Endothelial cell of umbilical vein (primary cell): ENCODE measurements around the gene CACNA2D3. TPM values are rescaled to one million over a fixed set of nuclear protein-coding genes. Genes with fewer than 3 reads are reported as not detected.

Experiments
- BruUV-seq: library from RNA; stranded (reverse); fragments of 400-500 nt; replicated peaks from 2 replicates; lab custom pipeline; 2021; lab: Mats Ljungman, UMichigan
- CTCF ChIA-PET: fragments of 300-600, 350-600 bp; sonication (Branson Sonifier 250); formaldehyde crosslinking; loops from one replicate; lab custom pipeline; 2021; ENCODE audit warnings: antibody characterized with exemption, inconsistent platforms; lab: Charles Lee
- POLR2A ChIA-PET: fragments of 300-600, 350-600 bp; sonication (Branson Sonifier 250); formaldehyde crosslinking; loops from one replicate; lab custom pipeline; 2021; ENCODE audit warnings: antibody characterized with exemption, inconsistent platforms; lab: Charles Lee
- DNase-seq: peaks from one replicate; pipeline ENCODE4 v3.0.0-alpha.2; 2011; ENCODE audit warnings: low read depth, low spot score
- FAIRE-seq: peaks from 2 replicates; lab custom pipeline; 2011; peaks lifted over from hg19 to GRCh38; lab: Jason Lieb, UNC
- H2AFZ ChIP-seq: 2 replicates; pipeline ENCODE4 v1.6.0; 2012; ENCODE audit warnings: low read depth, low read length, control low read depth, inconsistent platforms
- H3K27ac ChIP-seq: 2 replicates; pipeline ENCODE4 v1.5.1; 2011; ENCODE audit warnings: low read depth, mild to moderate bottlenecking, control low read depth, low read length, moderate library complexity; ENCODE audit not compliant: insufficient read depth
- H3K27me3 ChIP-seq, 2 experiments: 2 replicates each; pipeline versions ENCODE4 v1.6.0 to v1.6.1; 2011; ENCODE audit warnings: low read length in 2 of 2, mixed read lengths in 1 of 2; ENCODE audit not compliant: control insufficient read depth in 2 of 2, insufficient read depth in 2 of 2
- H3K36me3 ChIP-seq, 2 experiments: 2 replicates in 1 of 2; 3 replicates in 1 of 2; pipeline ENCODE4 v1.5.1; 2011; ENCODE audit warnings: low read length in 2 of 2, mild to moderate bottlenecking in 1 of 2, moderate library complexity in 1 of 2; ENCODE audit not compliant: control insufficient read depth in 2 of 2, insufficient read depth in 2 of 2; ENCODE audit errors: extremely low read depth in 1 of 2
- H3K4me1 ChIP-seq: 3 replicates; pipeline ENCODE4 v1.5.1; 2011; ENCODE audit warnings: mild to moderate bottlenecking, low read length; ENCODE audit not compliant: control insufficient read depth, insufficient read depth; ENCODE audit errors: extremely low read depth
- H3K4me2 ChIP-seq: 2 replicates; pipeline ENCODE4 v1.6.1; 2011; ENCODE audit warnings: low read length, control low read depth, mixed read lengths; ENCODE audit not compliant: insufficient read depth
- H3K4me3 ChIP-seq, 3 experiments: fragments of 200-600 bp in 1 of 3; sonication (generic), shearing (Covaris generic) in 1 of 3; replicated peaks in 1 of 3; 2 replicates each; pipeline ENCODE4 v1.5.1; 2011 to 2016; ENCODE audit warnings: control low read depth in 3 of 3, low read length in 3 of 3, mild to moderate bottlenecking in 2 of 3, inconsistent platforms in 1 of 3, low read depth in 1 of 3, moderate library complexity in 1 of 3; ENCODE audit not compliant: insufficient read depth in 1 of 3
- H3K79me2 ChIP-seq: 2 replicates; pipeline ENCODE4 v1.6.0; 2012; ENCODE audit warnings: low read length, inconsistent platforms; ENCODE audit not compliant: control insufficient read depth, insufficient read depth
- H3K9ac ChIP-seq: replicated peaks from 2 replicates; pipeline ENCODE3; 2011; ENCODE audit warnings: low read length, control low read depth; ENCODE audit not compliant: insufficient read depth; ENCODE audit errors: extremely low read depth
- H3K9me1 ChIP-seq: replicated peaks from 3 replicates; pipeline ENCODE4 v1.6.0; 2011; ENCODE audit warnings: mild to moderate bottlenecking, low read length; ENCODE audit not compliant: control insufficient read depth, insufficient read depth; ENCODE audit errors: extremely low read depth
- H3K9me3 ChIP-seq: replicated peaks from 2 replicates; pipeline ENCODE4 v1.5.1; 2012; ENCODE audit warnings: low read length, inconsistent platforms; ENCODE audit not compliant: control insufficient read depth, insufficient read depth
- H4K20me1 ChIP-seq: replicated peaks from 2 replicates; pipeline ENCODE3; 2011; ENCODE audit warnings: mild to moderate bottlenecking, low read length; ENCODE audit not compliant: control insufficient read depth, insufficient read depth; ENCODE audit errors: extremely low read depth
- CTCF ChIP-seq, 2 donors: IDR thresholded peaks; 1 replicate in 1 of 2; 2 replicates in 1 of 2; pipeline ENCODE4 v1.5.1; 2011; ENCODE audit warnings: low read length in 2 of 2, mild to moderate bottlenecking in 2 of 2, moderate library complexity in 2 of 2, control low read depth in 1 of 2, inconsistent platforms in 1 of 2, low read depth in 1 of 2; ENCODE audit not compliant: insufficient read depth in 1 of 2; ENCODE audit errors: extremely low read depth in 1 of 2
- EZH2 ChIP-seq: IDR thresholded peaks from 2 replicates; pipeline ENCODE4 v1.6.1; 2012; ENCODE audit warnings: borderline replicate concordance, low read depth, mild to moderate bottlenecking, moderate library complexity, low read length, inconsistent platforms; ENCODE audit not compliant: severe bottlenecking
- FOS ChIP-seq: IDR thresholded peaks from 2 replicates; pipeline ENCODE4 v1.6.1; 2011; ENCODE audit warnings: mild to moderate bottlenecking, low read length, moderate library complexity, borderline replicate concordance; ENCODE audit not compliant: insufficient read depth
- GATA2 ChIP-seq: IDR thresholded peaks from 2 replicates; pipeline ENCODE4 v1.7.0; 2011; ENCODE audit warnings: low read depth, mild to moderate bottlenecking, moderate library complexity, mixed read lengths, low read length; ENCODE audit not compliant: insufficient read length, insufficient read depth
- JUN ChIP-seq: IDR thresholded peaks from 2 replicates; pipeline ENCODE4 v1.6.1; 2011; ENCODE audit warnings: borderline replicate concordance, low read depth; ENCODE audit not compliant: insufficient read length, insufficient read depth
- MAX ChIP-seq: IDR thresholded peaks from 2 replicates; pipeline ENCODE4 v1.6.1; 2011; ENCODE audit not compliant: insufficient read depth, insufficient read length
- MYC ChIP-seq: IDR thresholded peaks from one replicate; pipeline ENCODE4 v1.6.1; 2011; ENCODE audit warnings: mild to moderate bottlenecking, low read depth, low read length
- POLR2A ChIP-seq: IDR thresholded peaks from 2 replicates; pipeline ENCODE4 v1.6.1; 2012; ENCODE audit warnings: low read depth, mild to moderate bottlenecking, control low read depth, low read length
- POLR2AphosphoS5 ChIP-seq: IDR thresholded peaks from 2 replicates; pipeline ENCODE4 v1.6.1; 2012; ENCODE audit warnings: low read depth, mild to moderate bottlenecking, control low read depth, low read length, moderate library complexity; ENCODE audit not compliant: insufficient read depth
- dilution Hi-C: fragments of 300-500 bp; cut with MboI; formaldehyde crosslinking; loops from one replicate; pipeline ENCODE4 v1.15.0; 2019; ENCODE audit warnings: low sequenced_read_pairs; ENCODE audit not compliant: extremely low pct_ligation_motif_present
- intact Hi-C: fragments of 100-400 bp; cut with micrococcal nuclease; formaldehyde crosslinking; loops from one replicate; pipeline ENCODE4 v1.10.0; 2022
- polyA plus RNA-seq, 4 experiments: library from polyadenylated mRNA; depleted of rRNA in 3 of 4; stranded (reverse) in 3 of 4; unstranded in 1 of 4; fragments of >200 nt; gene quantifications; 2 replicates each; pipeline versions ENCODE4 v1.2.1 to v1.2.3, GENCODE V29; 2011 to 2012; ENCODE audit warnings: missing spikeins in 1 of 4
- total RNA-seq: library from RNA; stranded (reverse); gene quantifications from 2 replicates; pipeline ENCODE4 v1.2.3, GENCODE V29; 2021

The CACNA2D3 gene
- total and polyA plus RNA-seq, 2 donors (not counting 3 experiments of a cell fraction or from before 2014, with no cell fraction given): not detected

- ChIA-PET CTCF (no interaction called here), POLR2A (no interaction called here)
- Histone ChIP-seq H3K4me2 (no peak overlapping the region), H2AFZ (no peak overlapping the region), H3K9ac (no peak overlapping the region), H3K4me3 (no peak overlapping the region), H3K9me3 (peaks cover 3% of the 10 kb centered on the region), H3K9me1 (no peaks in the 10 kb centered on the region), H3K27ac (no peak overlapping the region), H3K36me3 (no peaks in the 10 kb centered on the region), H3K4me1 (no peaks in the 10 kb centered on the region), H4K20me1 (no peaks in the 10 kb centered on the region), H3K27me3 (no peaks in the 10 kb centered on the region), H3K79me2 (no peaks in the 10 kb centered on the region)
- DNase-seq (no peak), FAIRE-seq (no peak)
- intact Hi-C loops: no loop called here
- dilution Hi-C loops: no loop called here
- TF ChIP-seq POLR2A (no peak), MYC (no peak), MAX (no peak), CTCF (IDR thresholded peaks at IDR 0.05; ENCODE audit: extremely low read depth in 1 of 2, insufficient read depth in 1 of 2, low read depth in 1 of 2, low read length in 2 of 2) (no peak), EZH2 (no peak), FOS (no peak), GATA2 (no peak), JUN (no peak), POLR2AphosphoS5 (no peak)
- no TSS peak for BruUV-seq
These were observed 49.0 kb upstream of the CACNA2D3 start for GRCh38 chr3:54073386-54073785.
